HepG2 (cell line): Measurements from ENCODE around the gene GIPC1. TPM values are rescaled to one million over a fixed set of nuclear protein-coding genes. Genes with fewer than 3 reads are reported as not detected.

ENCODE experiments used
- GLI4 ChIP-seq: sonication (generic); formaldehyde crosslinking; IDR thresholded peaks from 2 replicates; pipeline ENCODE4 v1.5.1; 2020; ENCODE audit warnings: missing genetic modification reagents, mild to moderate bottlenecking, moderate library complexity, borderline replicate concordance
- JARID2 ChIP-seq: sonication (generic); formaldehyde crosslinking; IDR thresholded peaks from 2 replicates; pipeline ENCODE4 v1.8.1; 2023; ENCODE audit warnings: missing genetic modification reagents, inconsistent platforms; ENCODE audit not compliant: insufficient replicate concordance
- KLF16 ChIP-seq, 2 experiments: sonication (generic) in 1 of 2; formaldehyde crosslinking in 1 of 2; IDR thresholded peaks; 2 replicates each; pipeline versions ENCODE4 v1.6.1 to v1.8.0; 2016 to 2023; ENCODE audit warnings: missing genetic modification reagents in 2 of 2, missing compliant biosample characterization in 1 of 2
- MEF2D ChIP-seq: sonication (generic); formaldehyde crosslinking; IDR thresholded peaks from 2 replicates; pipeline ENCODE4 v1.5.1; 2020; ENCODE audit warnings: mild to moderate bottlenecking, missing genetic modification reagents
- NCOR1 ChIP-seq: fragments of 200-600 bp; sonication (generic); IDR thresholded peaks from 2 replicates; pipeline ENCODE4 v1.7.0; 2017; ENCODE audit warnings: antibody characterized with exemption, low read length, borderline replicate concordance
- PLSCR1 ChIP-seq: sonication (generic); formaldehyde crosslinking; IDR thresholded peaks from 2 replicates; pipeline ENCODE4 v1.5.0; 2020; ENCODE audit warnings: missing genetic modification reagents, mild to moderate bottlenecking, borderline replicate concordance
- POLR2G ChIP-seq: fragments of 200-400 bp; formaldehyde crosslinking; IDR thresholded peaks from 2 replicates; pipeline ENCODE4 v1.6.1; 2018; ENCODE audit warnings: mild to moderate bottlenecking, low read depth, low read length, moderate library complexity
- SALL2 ChIP-seq: sonication (generic); formaldehyde crosslinking; IDR thresholded peaks from 2 replicates; pipeline ENCODE4 v1.8.1; 2023; ENCODE audit warnings: mild to moderate bottlenecking, missing genetic modification reagents, inconsistent platforms
- SNAI1 ChIP-seq: sonication (generic); formaldehyde crosslinking; IDR thresholded peaks from 2 replicates; pipeline ENCODE4 v1.5.0; 2020; ENCODE audit warnings: mild to moderate bottlenecking, missing genetic modification reagents, borderline replicate concordance
- SUZ12 ChIP-seq: fragments of 150-350 bp; IDR thresholded peaks from 2 replicates; pipeline ENCODE4 v1.6.1; 2014; ENCODE audit warnings: low read depth, low read length
- THAP8 ChIP-seq: sonication (generic); formaldehyde crosslinking; IDR thresholded peaks from 2 replicates; pipeline ENCODE4 v1.5.1; 2020; ENCODE audit warnings: missing genetic modification reagents, mild to moderate bottlenecking, borderline replicate concordance
- TOE1 ChIP-seq: sonication (generic); formaldehyde crosslinking; IDR thresholded peaks from 2 replicates; pipeline ENCODE4 v1.4.0; 2020; ENCODE audit warnings: mild to moderate bottlenecking, missing genetic modification reagents
- ZBTB43 ChIP-seq: sonication (generic); formaldehyde crosslinking; conservative IDR thresholded peaks from 2 replicates; pipeline ENCODE4 v1.4.0; 2020; ENCODE audit warnings: missing genetic modification reagents
- ZNF101 ChIP-seq: sonication (generic); formaldehyde crosslinking; IDR thresholded peaks from 2 replicates; pipeline ENCODE4 v1.4.0; 2020; ENCODE audit warnings: mild to moderate bottlenecking, low read depth, missing genetic modification reagents, borderline replicate concordance
- ZNF230 ChIP-seq: sonication (generic); formaldehyde crosslinking; IDR thresholded peaks from 2 replicates; pipeline ENCODE4 v1.4.0; 2020; ENCODE audit warnings: mild to moderate bottlenecking, missing genetic modification reagents
- ZNF264 ChIP-seq: sonication (generic); formaldehyde crosslinking; IDR thresholded peaks from 2 replicates; pipeline ENCODE4 v1.4.0; 2020; ENCODE audit warnings: missing genetic modification reagents
- ZNF530 ChIP-seq: sonication (generic); formaldehyde crosslinking; IDR thresholded peaks from 2 replicates; pipeline ENCODE4 v1.5.0; 2020; ENCODE audit warnings: low read depth, mild to moderate bottlenecking, missing genetic modification reagents
- ZNF543 ChIP-seq: sonication (generic); formaldehyde crosslinking; IDR thresholded peaks from 2 replicates; pipeline ENCODE4 v1.4.0; 2020; ENCODE audit warnings: mild to moderate bottlenecking, missing genetic modification reagents
- ZNF563 ChIP-seq: sonication (generic); formaldehyde crosslinking; IDR thresholded peaks from 2 replicates; pipeline ENCODE4 v1.8.0; 2022; ENCODE audit warnings: mild to moderate bottlenecking, moderate library complexity, missing genetic modification reagents
- ZNF766 ChIP-seq: sonication (generic); formaldehyde crosslinking; IDR thresholded peaks from 2 replicates; pipeline ENCODE4 v1.5.0; 2020; ENCODE audit warnings: missing genetic modification reagents, borderline replicate concordance
- ZNF780A ChIP-seq: sonication (generic); formaldehyde crosslinking; IDR thresholded peaks from 2 replicates; pipeline ENCODE4 v1.8.0; 2022; ENCODE audit warnings: mild to moderate bottlenecking, missing genetic modification reagents, moderate library complexity
- polyA plus RNA-seq, 8 experiments: library from polyadenylated mRNA; depleted of rRNA in 3 of 8; stranded (reverse) in 7 of 8; unstranded in 1 of 8; fragments of >200 nt; fragmentation: Illumina TruSeq in 4 of 8; extraction: Trizol in 4 of 8; gene quantifications; 2 replicates each; pipeline versions ENCODE4 v1.2.1 to v1.2.3, GENCODE V29; 2011 to 2016; ENCODE audit warnings: low read depth in 4 of 8, missing spikeins in 1 of 8, mixed read lengths in 1 of 8; ENCODE audit not compliant: insufficient read depth in 1 of 8
- total RNA-seq, 5 experiments: library from RNA; depleted of rRNA; stranded (reverse); fragments of >200 nt; fragmentation: Illumina TruSeq; extraction: Trizol; gene quantifications; 2 replicates each; pipeline ENCODE4 v1.2.3, GENCODE V29; 2016; ENCODE audit warnings: low read depth in 1 of 5
- TF ChIP-seq, protein P1 (sequence below): IDR thresholded peaks from 2 replicates; pipeline ENCODE4 v1.4.0; 2020; ENCODE audit warnings: mild to moderate bottlenecking, missing genetic modification reagents

Gene GIPC1
- total and polyA plus RNA-seq, 2 of the 13 experiments (the other 11 are each of a cell fraction or from before 2014, with no cell fraction given), result 27.1 to 48.1 TPM

GRCh38 chr19:14496029-14496833 is at the start of gene GIPC1 (continued):
- TF ChIP-seq, protein P1, sequence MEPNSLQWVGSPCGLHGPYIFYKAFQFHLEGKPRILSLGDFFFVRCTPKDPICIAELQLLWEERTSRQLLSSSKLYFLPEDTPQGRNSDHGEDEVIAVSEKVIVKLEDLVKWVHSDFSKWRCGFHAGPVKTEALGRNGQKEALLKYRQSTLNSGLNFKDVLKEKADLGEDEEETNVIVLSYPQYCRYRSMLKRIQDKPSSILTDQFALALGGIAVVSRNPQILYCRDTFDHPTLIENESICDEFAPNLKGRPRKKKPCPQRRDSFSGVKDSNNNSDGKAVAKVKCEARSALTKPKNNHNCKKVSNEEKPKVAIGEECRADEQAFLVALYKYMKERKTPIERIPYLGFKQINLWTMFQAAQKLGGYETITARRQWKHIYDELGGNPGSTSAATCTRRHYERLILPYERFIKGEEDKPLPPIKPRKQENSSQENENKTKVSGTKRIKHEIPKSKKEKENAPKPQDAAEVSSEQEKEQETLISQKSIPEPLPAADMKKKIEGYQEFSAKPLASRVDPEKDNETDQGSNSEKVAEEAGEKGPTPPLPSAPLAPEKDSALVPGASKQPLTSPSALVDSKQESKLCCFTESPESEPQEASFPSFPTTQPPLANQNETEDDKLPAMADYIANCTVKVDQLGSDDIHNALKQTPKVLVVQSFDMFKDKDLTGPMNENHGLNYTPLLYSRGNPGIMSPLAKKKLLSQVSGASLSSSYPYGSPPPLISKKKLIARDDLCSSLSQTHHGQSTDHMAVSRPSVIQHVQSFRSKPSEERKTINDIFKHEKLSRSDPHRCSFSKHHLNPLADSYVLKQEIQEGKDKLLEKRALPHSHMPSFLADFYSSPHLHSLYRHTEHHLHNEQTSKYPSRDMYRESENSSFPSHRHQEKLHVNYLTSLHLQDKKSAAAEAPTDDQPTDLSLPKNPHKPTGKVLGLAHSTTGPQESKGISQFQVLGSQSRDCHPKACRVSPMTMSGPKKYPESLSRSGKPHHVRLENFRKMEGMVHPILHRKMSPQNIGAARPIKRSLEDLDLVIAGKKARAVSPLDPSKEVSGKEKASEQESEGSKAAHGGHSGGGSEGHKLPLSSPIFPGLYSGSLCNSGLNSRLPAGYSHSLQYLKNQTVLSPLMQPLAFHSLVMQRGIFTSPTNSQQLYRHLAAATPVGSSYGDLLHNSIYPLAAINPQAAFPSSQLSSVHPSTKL, result peak; percentile 32; the same call in 1 of the 2 replicates
- TF ChIP-seq ZNF264, result peak; percentile 25; the same call in 1 of the 2 replicates
- no peak; the same call in 1 of the 2 replicates for TF ChIP-seq ZNF563
- peak; percentile 65; the same call in 1 of the 2 replicates for TF ChIP-seq MEF2D (CRISPR knock-in tag)
- TF ChIP-seq THAP8 (CRISPR knock-in tag), result no peak
- no peak for TF ChIP-seq PLSCR1 (CRISPR knock-in tag)
- no peak for TF ChIP-seq ZNF766 (CRISPR knock-in tag)
- TF ChIP-seq SNAI1, result no peak
- no peak for TF ChIP-seq ZNF101 (CRISPR knock-in tag)
- TF ChIP-seq ZNF230 (CRISPR knock-in tag), result no peak
- TF ChIP-seq KLF16 (CRISPR knock-in tag; IDR thresholded peaks at IDR 0.05), result no peak
- TF ChIP-seq NCOR1, result 0 out of 2 replicates have a peak, but pooled peaks have one; percentile 21
- TF ChIP-seq GLI4 (CRISPR knock-in tag), result peak; percentile 51; the same call in 1 of the 2 replicates
- TF ChIP-seq POLR2G, result peak; percentile 56
- TF ChIP-seq SALL2 (CRISPR knock-in tag), result peak; percentile 56
- no peak for TF ChIP-seq ZNF543 (CRISPR knock-in tag)
- TF ChIP-seq ZNF530 (CRISPR knock-in tag), result no peak
- no peak for TF ChIP-seq TOE1 (CRISPR knock-in tag)
- 0 out of 2 replicates have a peak, but pooled peaks have one; percentile 35 for TF ChIP-seq ZBTB43 (CRISPR knock-in tag)
- no peak for TF ChIP-seq SUZ12
- TF ChIP-seq JARID2 (CRISPR knock-in tag), result no peak
- TF ChIP-seq ZNF780A (CRISPR knock-in tag), result no peak
